Mononuclear cell (primary cell): ENCODE measurements around the gene SMURF1. TPM values are rescaled to one million over a fixed set of nuclear protein-coding genes. Genes with fewer than 3 reads are reported as not detected.

Source experiments
- H3K27me3 ChIP-seq: 2 replicates; pipeline ENCODE4 v1.6.0; 2011; ENCODE audit warnings: low read length, control low read depth; ENCODE audit not compliant: insufficient read depth
- H3K4me1 ChIP-seq: 2 replicates; pipeline ENCODE4 v1.5.1; 2011; ENCODE audit warnings: mild to moderate bottlenecking, low read length, control low read depth; ENCODE audit not compliant: insufficient read depth
- H3K4me3 ChIP-seq: 2 replicates; pipeline ENCODE4 v1.5.1; 2011; ENCODE audit warnings: mild to moderate bottlenecking, low read length, moderate library complexity
- H3K9me3 ChIP-seq: 2 replicates; pipeline ENCODE4 v1.5.1; 2011; ENCODE audit warnings: low read depth, mild to moderate bottlenecking, control low read depth, low read length
- total RNA-seq: library from RNA; depleted of rRNA; stranded (reverse); fragments of >200 nt; gene quantifications from one replicate; pipeline ENCODE4 v1.2.3, GENCODE V29; 2012

Gene SMURF1
- total RNA-seq, 1 donor: 37.6 TPM

DNA sequence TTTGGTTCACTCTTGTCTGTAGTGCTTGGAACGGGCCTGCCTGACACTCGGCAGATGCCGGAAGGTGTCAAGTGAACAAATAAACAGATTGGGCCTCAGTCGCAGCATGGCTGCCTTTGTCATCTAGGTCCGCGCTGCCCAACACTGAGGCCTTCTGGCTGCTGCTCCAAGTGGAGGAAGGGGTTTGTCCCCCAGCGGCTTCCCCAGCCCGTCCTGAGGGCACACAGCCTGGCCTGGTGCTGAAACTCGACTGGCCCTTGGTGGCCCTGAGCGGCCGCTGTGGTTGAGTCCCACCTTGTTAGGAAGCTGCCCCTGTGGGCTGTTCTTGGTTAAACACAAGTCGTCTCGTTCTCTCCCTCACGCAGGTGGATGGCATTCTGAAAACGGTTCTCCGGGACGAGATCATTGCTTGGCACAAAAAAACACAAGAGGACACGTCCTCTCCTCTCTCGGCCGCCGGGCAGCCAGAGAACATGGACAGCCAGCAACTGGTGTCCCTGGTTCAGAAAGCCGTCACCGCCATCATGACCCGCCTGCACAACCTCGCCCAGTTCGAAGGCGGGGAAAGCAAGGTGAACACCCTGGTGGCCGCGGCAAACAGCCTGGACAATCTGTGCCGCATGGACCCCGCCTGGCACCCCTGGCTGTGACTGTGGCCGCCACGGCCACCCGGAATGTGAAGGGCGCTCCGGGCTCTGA, 132.1 kb downstream of the SMURF1 start:
- Histone ChIP-seq H3K4me1 (no peaks in the 10 kb centered on the region), H3K9me3 (no peaks in the 10 kb centered on the region), H3K4me3 (no peak overlapping the region), H3K27me3 (no peaks in the 10 kb centered on the region)

DNA sequence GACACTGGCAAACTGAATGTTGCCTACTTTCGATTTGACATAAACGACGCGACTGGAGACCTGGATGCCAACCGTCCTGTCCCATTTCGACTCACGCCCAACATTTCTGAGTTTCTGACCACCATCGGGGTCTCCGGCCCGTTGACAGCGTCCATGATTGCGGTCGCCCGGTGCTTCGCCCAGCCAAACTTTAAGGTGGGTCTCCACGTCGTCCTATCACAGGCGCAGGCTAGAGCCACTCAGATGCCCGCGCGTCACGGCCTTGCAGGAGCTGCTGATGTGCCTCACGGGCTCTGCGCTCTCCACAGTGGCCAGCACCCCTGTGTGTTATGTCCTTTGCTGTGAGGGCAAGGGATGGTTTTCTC, 132.6 kb downstream of the SMURF1 start:
- H3K9me3 ChIP-seq: no peaks in the 10 kb centered on the region
- H3K4me1 ChIP-seq: no peaks in the 10 kb centered on the region
- H3K4me3 ChIP-seq: no peak overlapping the region
- no peaks in the 10 kb centered on the region for H3K27me3 ChIP-seq

DNA sequence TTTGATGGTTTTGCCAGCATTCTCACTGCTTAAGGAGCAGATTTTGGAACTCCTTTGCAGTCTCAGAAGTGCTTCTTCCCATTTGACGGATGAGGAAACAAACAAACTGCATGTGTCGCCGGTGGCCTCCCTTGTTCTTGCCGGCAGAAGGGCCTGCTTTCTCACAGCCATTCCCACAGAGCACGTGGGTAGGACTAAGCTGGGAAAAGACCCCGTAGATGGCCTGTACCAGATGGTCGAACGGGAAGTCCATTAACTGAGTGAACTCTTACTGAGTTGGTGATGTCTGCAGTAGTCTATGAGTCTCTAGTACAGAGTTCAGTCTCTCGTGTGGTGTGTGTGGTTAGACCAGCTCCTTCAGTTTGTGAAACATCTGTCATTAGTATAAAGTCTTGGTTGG, 133.6 kb downstream of the SMURF1 start:
- no peaks in the 10 kb centered on the region for H3K4me1 ChIP-seq
- no peak overlapping the region for H3K4me3 ChIP-seq

DNA sequence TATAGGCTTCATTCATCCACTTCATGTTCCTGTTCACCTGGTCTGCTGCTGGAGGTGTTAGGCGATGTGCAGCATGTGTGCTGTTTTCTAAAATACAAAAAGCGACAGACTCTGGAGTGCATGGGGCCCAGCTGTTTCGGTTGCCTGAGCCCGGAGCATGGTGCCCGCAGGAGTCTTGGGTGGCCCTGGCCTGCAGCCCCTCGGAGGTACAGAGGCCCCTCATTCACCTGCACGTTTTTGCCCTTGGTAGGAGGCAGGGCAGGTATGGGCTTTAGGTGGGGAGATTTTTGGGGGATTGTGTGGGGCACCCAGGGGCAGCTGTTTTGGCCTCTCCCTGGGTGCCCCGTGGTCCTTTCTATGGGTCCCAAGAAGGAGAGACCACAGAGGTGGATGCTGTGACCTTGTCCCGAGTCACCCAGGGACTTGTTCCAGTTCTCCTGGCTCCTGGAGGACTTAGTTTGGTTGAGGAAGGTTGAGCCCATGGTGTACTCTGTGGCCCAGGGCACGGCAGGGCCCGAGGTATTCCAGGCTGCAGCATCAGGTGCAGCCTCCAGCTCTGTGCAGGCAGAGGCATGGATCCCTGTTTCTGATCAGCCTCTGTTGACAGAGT, 134.9 kb downstream of the SMURF1 start:
- Histone ChIP-seq H3K4me1 (no peaks in the 10 kb centered on the region), H3K27me3 (no peaks in the 10 kb centered on the region), H3K9me3 (no peaks in the 10 kb centered on the region), H3K4me3 (no peak overlapping the region)

More for the DNA sequence above, 133.6 kb downstream of the SMURF1 start:
- Histone ChIP-seq H3K9me3 (no peaks in the 10 kb centered on the region), H3K27me3 (no peaks in the 10 kb centered on the region)

DNA sequence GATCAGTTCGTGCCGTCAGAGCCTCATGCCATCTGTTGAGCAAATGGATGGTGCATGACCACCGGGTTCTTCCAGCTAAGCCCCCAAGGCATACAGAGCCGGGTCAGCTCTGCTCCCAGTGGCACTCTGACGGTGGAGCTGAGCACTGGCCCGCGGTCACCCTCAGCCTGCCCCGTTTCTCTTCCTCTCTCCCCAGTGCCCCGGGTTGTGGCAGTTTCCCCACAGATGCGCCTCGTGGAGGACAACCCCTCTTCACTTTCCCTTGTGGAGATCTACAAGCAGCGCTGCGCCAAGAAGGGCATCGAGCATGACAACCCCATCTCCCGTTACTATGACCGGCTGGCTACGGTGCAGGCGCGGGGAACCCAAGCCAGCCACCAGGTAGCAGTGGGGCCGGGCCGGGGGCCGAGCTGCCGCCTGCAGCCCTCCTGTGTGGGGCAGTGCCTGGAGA, 135.7 kb downstream of the SMURF1 start:
- H3K27me3 ChIP-seq: no peaks in the 10 kb centered on the region
- H3K9me3 ChIP-seq: no peaks in the 10 kb centered on the region
- H3K4me1 ChIP-seq: no peaks in the 10 kb centered on the region
- no peak overlapping the region for H3K4me3 ChIP-seq

DNA sequence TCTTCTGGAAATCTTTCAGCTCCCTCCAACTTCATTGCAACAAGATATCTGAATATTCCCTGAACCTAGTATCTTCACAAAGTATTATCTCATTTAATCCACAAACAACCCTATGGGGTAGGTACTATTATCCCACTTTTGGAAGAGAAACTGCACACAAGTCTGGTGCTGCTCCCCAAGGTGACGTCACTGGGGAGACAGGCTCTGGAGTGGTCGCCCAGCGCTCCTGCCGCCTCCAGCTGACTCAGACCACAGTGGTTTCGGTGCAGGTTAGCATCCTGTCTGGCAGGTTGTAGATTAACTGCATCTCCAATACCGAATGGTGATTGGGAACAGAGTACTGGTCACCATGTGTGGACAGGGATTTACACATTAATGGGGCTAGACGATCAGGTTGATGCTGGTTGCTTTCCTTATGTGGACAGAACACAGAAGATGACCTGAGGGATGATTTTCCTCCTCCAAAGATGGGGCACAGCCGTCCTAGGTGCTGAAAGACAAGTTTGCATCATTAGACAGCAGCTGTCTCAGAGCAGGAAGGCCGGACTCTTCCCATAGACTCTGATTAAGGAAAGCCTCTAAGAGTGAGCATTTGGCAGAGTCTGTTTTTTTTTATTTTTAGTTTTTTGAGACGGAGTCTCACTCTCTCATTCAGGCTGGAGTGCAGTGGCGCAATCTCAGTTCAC, 137.0 kb downstream of the SMURF1 start:
- Histone ChIP-seq H3K4me1 (no peaks in the 10 kb centered on the region), H3K27me3 (no peaks in the 10 kb centered on the region), H3K4me3 (no peak overlapping the region), H3K9me3 (no peaks in the 10 kb centered on the region)

DNA sequence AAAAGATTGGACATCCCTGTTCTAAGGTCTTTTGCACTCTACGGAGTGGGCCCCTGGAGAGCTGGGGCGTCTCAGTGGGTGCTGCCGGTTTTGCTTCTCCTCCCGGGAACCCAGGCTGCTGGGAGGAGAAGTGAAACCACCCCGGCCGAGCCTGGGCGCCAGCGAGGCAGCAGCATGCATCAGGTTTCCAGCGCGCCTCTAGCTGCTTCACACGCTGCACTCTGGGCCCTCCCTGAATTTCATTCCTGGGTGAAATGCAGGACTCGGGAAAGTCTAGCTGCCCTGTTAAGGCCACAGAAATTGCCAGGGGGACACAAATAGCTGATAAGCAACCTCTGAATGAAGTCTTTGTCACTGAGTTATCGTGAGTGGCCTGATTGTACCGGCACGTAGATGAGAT, 138.1 kb downstream of the SMURF1 start:
- Histone ChIP-seq H3K4me3 (no peak overlapping the region), H3K4me1 (no peaks in the 10 kb centered on the region), H3K9me3 (no peaks in the 10 kb centered on the region), H3K27me3 (no peaks in the 10 kb centered on the region)

DNA sequence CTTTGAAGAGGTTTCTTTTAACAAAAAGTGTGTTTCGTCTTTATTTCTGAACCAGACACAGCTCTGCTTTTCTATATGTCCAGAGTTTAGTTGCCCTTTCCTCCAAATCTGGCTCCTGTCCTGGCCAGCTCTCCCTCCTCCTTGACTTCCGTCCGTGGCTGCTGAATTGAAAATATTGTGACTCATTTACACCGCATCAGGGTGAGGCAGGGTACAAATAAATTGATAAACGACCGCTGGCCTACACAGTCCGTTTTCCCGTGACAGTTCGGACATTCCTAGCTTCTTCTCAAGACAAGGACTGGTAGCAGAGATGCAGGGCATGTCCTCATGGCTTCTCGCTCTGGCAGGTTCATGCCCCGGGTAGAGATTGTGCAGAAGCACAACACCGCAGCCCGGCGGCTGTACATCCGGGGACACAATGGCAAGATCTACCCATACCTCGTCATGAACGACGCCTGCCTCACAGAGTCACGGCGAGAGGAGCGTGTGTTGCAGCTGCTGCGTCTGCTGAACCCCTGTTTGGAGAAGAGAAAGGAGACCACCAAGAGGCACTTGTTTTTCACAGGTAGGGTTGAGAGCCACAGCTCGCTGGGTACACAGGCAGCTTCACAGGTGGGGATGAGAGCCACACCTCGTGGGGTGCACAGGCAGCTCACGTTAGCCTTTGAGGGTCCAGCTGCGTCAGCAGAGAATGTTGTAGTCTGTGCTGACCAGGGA, 139.0 kb downstream of the SMURF1 start:
- H3K4me1 ChIP-seq: no peaks in the 10 kb centered on the region
- H3K9me3 ChIP-seq: no peaks in the 10 kb centered on the region
- H3K27me3 ChIP-seq: no peaks in the 10 kb centered on the region

DNA sequence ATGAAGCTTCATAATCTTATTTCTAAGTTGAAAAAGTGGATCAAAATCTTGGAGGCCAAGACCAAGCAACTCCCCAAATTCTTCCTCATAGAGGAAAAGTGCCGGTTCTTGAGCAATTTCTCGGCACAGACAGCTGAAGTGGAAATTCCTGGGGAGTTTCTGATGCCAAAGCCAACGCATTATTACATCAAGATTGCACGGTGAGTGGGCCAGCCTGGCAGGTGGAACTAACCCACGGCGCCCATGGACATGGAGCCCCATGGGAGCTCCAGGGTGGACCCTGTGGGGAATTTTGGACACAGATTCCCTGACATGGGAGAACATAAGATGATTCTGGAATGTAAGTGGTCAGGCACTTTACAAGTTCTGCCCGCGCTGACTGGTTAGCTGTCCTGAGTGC, 139.7 kb downstream of the SMURF1 start:
- Histone ChIP-seq H3K9me3 (no peaks in the 10 kb centered on the region), H3K27me3 (no peaks in the 10 kb centered on the region), H3K4me3 (no peak overlapping the region), H3K4me1 (no peaks in the 10 kb centered on the region)

More for the DNA sequence above, 139.0 kb downstream of the SMURF1 start:
- H3K4me3 ChIP-seq: no peak overlapping the region

DNA sequence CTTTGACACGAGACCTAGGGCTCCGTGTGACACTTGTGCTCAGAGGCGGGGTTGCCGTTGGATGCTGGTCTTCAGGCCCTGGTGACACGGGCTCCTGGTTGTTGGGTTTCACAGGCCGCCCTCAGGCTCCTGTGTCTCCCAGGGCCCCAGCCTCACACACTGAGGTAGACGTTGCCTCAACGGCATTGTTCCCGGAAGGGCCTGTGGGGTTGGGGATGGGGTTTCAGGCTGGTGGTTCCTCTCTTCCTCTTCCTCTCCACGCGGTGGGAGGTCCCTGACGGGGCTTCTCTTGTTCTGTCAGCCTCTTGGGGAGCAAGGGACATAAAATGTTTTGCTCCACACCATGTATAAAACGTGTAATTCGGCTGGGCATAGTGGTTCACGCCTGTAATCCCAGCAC, 140.5 kb downstream of the SMURF1 start:
- Histone ChIP-seq H3K4me3 (no peak overlapping the region), H3K9me3 (no peaks in the 10 kb centered on the region), H3K27me3 (no peaks in the 10 kb centered on the region), H3K4me1 (no peaks in the 10 kb centered on the region)

DNA sequence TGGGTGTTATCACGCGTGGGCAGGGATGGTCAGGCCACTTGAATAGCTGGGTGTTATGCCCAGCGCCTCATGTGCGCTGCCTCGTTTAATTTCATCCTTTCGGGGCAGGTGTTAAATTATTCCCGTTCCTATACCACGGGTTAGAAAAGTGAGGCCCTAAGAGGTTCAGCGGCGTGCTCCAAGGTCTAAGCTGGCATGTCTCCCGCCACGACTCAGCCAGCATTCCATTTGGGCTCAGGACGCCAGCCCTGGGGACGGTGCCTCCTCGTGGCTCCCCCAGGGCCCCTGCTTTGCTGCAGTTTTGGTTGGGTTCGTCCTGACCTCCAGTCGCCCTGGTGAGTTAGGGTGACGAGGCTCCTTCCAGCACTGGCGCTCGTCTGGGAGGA, 141.1 kb downstream of the SMURF1 start:
- H3K4me3 ChIP-seq: no peak overlapping the region
- H3K27me3 ChIP-seq: no peaks in the 10 kb centered on the region
- no peaks in the 10 kb centered on the region for H3K9me3 ChIP-seq
- H3K4me1 ChIP-seq: no peaks in the 10 kb centered on the region

DNA sequence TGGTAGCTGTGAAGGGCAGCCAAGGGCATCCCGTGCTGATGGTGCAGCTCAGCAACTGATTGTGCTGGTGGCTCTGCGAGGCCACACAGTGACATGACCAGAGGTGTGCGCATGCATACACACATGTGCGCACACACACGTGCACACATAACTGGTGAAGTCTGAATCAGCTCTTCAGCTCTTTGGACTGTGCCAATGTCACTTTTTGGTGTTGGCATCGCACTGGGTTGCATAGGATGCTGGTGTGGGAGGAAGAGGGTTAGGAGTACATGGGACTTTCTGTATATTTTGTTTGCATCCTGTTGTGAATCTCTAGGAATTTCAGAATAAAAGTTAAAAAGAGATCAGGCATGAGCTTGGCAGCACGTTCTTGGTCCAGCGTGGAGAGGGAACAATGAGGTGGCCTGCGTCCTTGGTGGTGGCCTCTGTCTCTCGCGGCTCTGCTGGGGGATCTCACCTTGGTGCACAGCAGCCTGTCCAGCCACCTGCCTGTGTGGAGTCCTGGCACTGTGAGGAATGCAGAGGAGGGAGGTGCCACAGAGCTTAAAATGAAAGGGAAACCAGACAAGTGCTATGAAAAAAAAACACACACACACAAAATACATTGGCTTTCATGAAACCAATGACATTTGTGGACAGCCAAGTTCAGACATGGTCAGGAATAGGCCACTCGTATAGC, 141.6 kb downstream of the SMURF1 start:
- no peaks in the 10 kb centered on the region for H3K4me1 ChIP-seq

DNA sequence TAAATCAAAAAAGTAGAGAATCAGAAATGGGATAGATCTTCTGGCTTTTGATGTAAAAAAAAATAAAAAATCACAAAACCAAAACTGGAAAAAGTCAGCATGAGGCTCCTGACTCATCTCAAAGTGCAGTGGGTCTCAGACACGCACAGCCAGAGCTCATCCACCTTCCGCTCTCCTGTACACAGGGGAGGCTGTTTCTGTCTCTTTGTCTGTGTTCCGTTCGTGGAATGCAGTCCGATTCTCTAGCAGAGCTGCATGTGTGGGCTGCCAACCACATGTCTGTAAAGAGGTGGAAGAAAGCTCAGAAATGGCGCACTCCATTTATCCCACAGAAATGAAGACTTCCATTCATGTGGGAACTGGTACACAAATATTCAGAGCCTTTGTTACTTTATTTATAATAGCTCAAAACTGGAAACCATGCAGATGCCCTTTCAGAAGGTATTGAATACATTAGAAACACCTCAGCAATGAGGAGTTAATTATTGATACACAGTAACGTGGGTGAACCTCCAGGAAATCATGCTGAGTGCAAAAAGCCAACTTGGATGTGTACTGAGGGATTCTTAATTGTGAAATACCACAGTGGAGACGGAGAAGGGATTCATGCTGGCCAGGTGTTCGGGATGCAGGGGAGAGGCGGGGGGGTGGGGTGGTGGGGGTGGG, 142.3 kb downstream of the SMURF1 start:
- H3K27me3 ChIP-seq: no peaks in the 10 kb centered on the region

More for the DNA sequence above, 141.6 kb downstream of the SMURF1 start:
- Histone ChIP-seq H3K9me3 (no peaks in the 10 kb centered on the region), H3K27me3 (no peaks in the 10 kb centered on the region), H3K4me3 (no peak overlapping the region)

DNA sequence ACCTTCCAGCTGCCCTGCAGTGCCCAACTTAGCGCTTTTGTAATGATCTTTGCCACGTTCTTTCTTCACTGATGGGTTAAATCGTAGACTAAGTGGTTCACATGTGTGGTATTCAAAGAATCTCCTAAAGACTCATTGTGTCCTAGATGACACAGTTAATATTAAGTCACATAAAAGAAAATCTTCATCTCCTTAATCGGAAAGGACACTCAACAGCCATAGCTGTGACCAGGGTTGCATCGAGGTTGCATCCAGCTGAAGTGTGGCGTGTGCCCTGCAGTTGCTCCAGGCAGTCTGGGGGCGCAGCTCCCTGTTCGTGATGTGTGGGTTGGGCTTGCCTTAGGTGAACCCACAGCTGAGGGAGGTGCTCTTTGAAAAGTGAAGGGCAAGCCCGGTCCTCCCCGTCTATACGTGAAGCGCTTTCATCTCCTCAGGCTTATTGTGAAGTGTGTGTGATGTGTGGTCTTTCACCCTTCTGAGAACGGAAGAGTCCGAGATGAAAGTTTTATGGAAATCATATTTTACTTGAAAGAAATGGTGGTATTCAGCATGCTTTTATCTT, 142.9 kb downstream of the SMURF1 start:
- Histone ChIP-seq H3K9me3 (no peaks in the 10 kb centered on the region), H3K27me3 (no peaks in the 10 kb centered on the region), H3K4me3 (no peak overlapping the region), H3K4me1 (no peaks in the 10 kb centered on the region)

More for the DNA sequence above, 142.3 kb downstream of the SMURF1 start:
- H3K4me1 ChIP-seq: no peaks in the 10 kb centered on the region
- H3K4me3 ChIP-seq: no peak overlapping the region
- no peaks in the 10 kb centered on the region for H3K9me3 ChIP-seq
